Measurements from ENCODE around the gene MAP1LC3A. TPM values are rescaled to one million over a fixed set of nuclear protein-coding genes. Genes with fewer than 3 reads are reported as not detected.

The MAP1LC3A gene
- total RNA-seq, 2 experiments from 2014 or later: 1.8 to 2.2 TPM

GRCh38 chr20:34541264-34541901 is 17.1 kb upstream of the MAP1LC3A start:
- ChIA-PET CTCF (interaction anchor here (0.5 to 1.1 kb wide), 5 partner anchors 11 to 229 kb away, joined by 3 to 4 read pairs (median 3); no protein-coding TSS in a partner anchor), POLR2A (interaction anchor here (1.2 kb wide), 1 partner anchor 17 kb away, joined by 3 read pairs; no protein-coding TSS in a partner anchor)

- ChIA-PET CTCF (interaction anchor here (0.5 kb wide), 1 partner anchor 215 kb away, joined by 3 read pairs; no protein-coding TSS in a partner anchor), POLR2A (no interaction called here)
Measured at GRCh38 chr20:34541917-34542316, 16.6 kb upstream of the MAP1LC3A start.

GRCh38 chr20:34542439-34542838 is 16.1 kb upstream of the MAP1LC3A start:
- ChIA-PET POLR2A (no interaction called here), CTCF (no interaction called here)

GRCh38 chr20:34543463-34544056 is 15.0 kb upstream of the MAP1LC3A start:
- POLR2A ChIA-PET: interaction anchor here (1.7 kb wide), 1 partner anchor 15 kb away, joined by 6 read pairs; the partner anchor contains the start of gene MAP1LC3A
- CTCF ChIA-PET: no interaction called here

GRCh38 chr20:34544109-34544796 is 14.3 kb upstream of the MAP1LC3A start:
- POLR2A ChIA-PET: interaction anchor here (1.1 to 1.7 kb wide), 2 partner anchors 14 to 29 kb away, joined by 3 to 6 read pairs; partner anchors contain the start of gene MAP1LC3A
- CTCF ChIA-PET: interaction anchor here (0.6 kb wide), 1 partner anchor 322 kb away, joined by 3 read pairs; no protein-coding TSS in a partner anchor

DNA sequence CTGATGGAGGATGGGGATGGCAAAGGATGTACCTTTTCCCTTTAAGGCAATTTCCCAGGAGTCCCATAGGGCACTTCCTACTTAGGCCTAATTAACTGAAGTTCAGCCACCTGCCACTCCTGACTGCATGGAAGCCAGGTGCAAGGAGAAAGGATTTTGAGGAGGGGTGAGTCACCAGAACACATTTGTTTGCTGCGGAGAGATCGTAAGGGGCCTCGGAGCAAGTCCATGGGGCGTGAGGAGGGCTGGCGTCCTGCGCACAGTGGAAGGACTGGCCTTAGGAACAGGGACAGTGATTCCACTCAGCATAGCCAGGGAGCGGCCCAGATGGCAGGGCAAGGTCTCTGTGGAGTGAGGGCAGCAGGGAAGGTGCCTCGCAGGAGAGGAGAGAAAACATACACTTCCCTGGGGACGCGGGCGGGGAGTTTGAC is 11.8 kb upstream of the MAP1LC3A start:
- ChIA-PET POLR2A (no interaction called here), CTCF (interaction anchor here (0.6 to 1.0 kb wide), 2 partner anchors 9 to 48 kb away, joined by 3 to 5 read pairs; no protein-coding TSS in a partner anchor)

GRCh38 chr20:34547844-34548613 is 10.5 kb upstream of the MAP1LC3A start:
- CTCF ChIA-PET: interaction anchor here (1.0 kb wide), 2 partner anchors 10 to 235 kb away, joined by 3 read pairs; no protein-coding TSS in a partner anchor

GRCh38 chr20:34549291-34549928 is 9.1 kb upstream of the MAP1LC3A start:
- ChIA-PET CTCF (interaction anchor here (1.0 kb wide), 1 partner anchor 237 kb away, joined by 3 read pairs; no protein-coding TSS in a partner anchor), POLR2A (no interaction called here)

More at GRCh38 chr20:34547844-34548613, 10.5 kb upstream of the MAP1LC3A start:
- POLR2A ChIA-PET: no interaction called here

- CTCF ChIA-PET: no interaction called here
- POLR2A ChIA-PET: no interaction called here
Measured at GRCh38 chr20:34549929-34550305, 8.6 kb upstream of the MAP1LC3A start.

- ChIA-PET POLR2A (no interaction called here), CTCF (no interaction called here)
Measured at GRCh38 chr20:34552569-34552968, 5.9 kb upstream of the MAP1LC3A start.

DNA sequence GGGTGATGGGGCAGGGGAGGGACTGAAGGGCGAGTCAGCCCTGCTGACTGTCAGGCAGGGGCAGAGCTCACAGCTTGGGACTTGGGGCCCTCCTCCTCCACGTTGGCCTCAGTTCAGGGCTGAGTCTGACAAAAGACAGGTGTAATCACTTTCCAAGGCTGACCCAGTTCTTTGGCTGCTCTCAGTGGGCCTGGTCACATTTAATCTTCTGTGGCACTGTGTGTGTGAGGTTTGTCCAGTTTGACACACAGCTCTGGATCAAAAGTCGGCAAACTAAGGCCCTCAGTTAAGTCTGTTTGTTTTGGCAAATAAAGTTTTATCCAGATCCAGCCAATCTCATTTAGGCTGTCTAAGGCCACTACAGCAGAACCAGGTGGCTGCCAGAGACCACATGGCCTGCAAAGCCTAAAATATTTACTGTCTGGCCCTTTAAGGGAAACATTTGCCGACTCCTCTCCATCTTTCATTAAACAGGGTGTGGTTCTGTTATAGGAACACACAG is 5.1 kb upstream of the MAP1LC3A start:
- ChIA-PET CTCF (no interaction called here), POLR2A (no interaction called here)

DNA sequence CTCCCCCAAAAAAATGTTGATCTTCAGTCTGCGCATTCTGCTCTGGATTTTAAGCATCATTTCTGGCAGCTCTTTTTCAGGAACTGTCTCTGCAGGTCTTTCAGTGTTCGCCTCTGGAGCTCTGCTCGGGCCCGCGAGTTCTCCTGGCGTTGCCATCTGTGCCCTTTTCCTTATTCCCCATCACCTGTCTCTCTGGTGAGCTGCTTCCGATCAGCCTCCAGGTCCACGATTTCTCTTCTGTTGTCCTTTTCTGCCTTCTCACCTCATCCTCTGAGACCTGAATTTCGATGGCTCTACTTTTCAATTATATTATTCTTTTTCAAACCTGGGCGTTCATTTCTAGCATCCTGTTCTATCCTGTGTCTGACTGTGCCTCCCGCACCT is 590 bp upstream of the MAP1LC3A start:
- ChIA-PET CTCF (interaction anchor here (1.0 to 2.3 kb wide), 3 partner anchors 27 to 246 kb away, joined by 3 to 8 read pairs (median 5); partner anchors contain the start of gene TP53INP2), POLR2A (interaction anchor here (0.5 to 1.6 kb wide), 6 partner anchors 14 to 148 kb away, joined by 3 to 7 read pairs (median 4); no protein-coding TSS in a partner anchor)

GRCh38 chr20:34559311-34560140 is 1.0 kb downstream of the MAP1LC3A start:
- CTCF ChIA-PET: interaction anchor here (1.9 to 2.3 kb wide), 2 partner anchors 28 to 247 kb away, joined by 5 to 8 read pairs; no protein-coding TSS in a partner anchor
- POLR2A ChIA-PET: interaction anchor here (0.9 to 1.6 kb wide), 2 partner anchors 15 to 447 kb away, joined by 3 to 6 read pairs; partner anchors contain the start of gene EIF2S2

GRCh38 chr20:34560141-34560523 is 1.6 kb downstream of the MAP1LC3A start:
- ChIA-PET POLR2A (no interaction called here), CTCF (no interaction called here)

- CTCF ChIA-PET: no interaction called here
- POLR2A ChIA-PET: no interaction called here
Measured at GRCh38 chr20:34560614-34561013, 2.1 kb downstream of the MAP1LC3A start.

DNA sequence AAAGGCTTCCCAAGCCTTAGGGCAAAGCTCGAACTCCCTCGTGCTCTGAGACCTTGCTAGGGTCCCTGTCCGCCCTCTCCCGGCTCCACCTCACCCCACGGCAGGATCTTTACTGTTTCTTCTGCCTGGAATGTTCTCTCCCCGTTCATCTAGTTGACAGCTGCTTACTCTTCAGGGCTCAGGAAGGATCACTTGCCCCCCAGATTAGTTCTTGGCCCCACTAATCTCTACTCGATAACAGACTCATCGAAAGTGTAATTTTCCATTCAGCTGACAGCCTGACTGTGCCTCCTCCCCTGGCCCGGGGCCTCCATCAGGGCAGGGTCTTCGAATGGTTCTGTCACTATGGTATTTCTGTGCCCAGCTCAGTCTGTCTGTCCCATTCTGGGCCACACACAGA is 3.1 kb downstream of the MAP1LC3A start:
- POLR2A ChIA-PET: interaction anchor here (0.6 kb wide), 1 partner anchor 10 kb away, joined by 3 read pairs; no protein-coding TSS in a partner anchor
- CTCF ChIA-PET: interaction anchor here (1.7 kb wide), 1 partner anchor 250 kb away, joined by 5 read pairs; no protein-coding TSS in a partner anchor

DNA sequence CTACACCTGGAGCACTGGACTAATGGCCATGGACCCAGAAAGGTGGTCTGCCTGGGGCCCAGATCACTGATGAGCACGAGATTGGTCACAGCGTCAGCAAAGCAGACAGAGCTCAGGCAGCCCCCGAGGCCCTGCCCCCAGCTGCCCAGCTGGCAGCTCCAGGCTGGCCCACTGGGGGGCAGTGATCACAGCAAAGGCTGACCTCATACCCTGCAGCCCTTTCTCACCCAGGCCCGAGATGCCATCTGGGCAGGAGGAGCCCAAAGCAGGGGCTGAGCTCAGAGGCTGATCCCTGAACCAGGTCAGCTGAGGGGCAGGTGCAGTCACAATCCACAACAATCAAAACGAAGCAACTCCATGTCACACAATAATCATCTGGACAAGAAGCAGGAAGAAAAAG is 4.1 kb downstream of the MAP1LC3A start:
- CTCF ChIA-PET: interaction anchor here (0.8 to 1.7 kb wide), 4 partner anchors 10 to 251 kb away, joined by 4 to 5 read pairs (median 5); no protein-coding TSS in a partner anchor
- POLR2A ChIA-PET: no interaction called here
